ENCODE results near the gene LSAMP. TPM values are rescaled to one million over a fixed set of nuclear protein-coding genes. Genes with fewer than 3 reads are reported as not detected.
A peak's percentile ranks its signal among the peaks of the same experiment; 100 is the strongest.

The LSAMP gene
- polyA plus RNA-seq, 3 donors, result 12.4 to 12.8 (median 12.5) TPM

DNA sequence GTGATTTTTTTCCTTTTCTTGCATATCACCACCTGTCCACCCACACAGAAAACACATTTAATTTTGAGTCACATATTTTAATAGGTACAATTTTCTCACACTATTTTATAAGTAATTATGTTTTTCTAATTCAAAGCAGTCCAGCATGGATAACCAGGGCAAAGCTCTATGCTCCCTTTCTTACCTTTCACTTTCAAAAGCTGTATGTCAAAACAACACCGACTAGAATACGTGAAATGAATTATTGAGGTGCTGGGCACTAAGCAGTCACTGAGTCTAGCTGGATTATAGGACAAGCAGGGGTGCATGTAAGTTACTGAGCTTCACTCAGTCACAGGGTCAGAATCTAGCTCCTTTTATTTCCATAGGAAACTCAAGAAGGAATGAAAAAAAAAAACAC is 60.6 kb downstream of the LSAMP start:
- DNase-seq, result no peak

DNA sequence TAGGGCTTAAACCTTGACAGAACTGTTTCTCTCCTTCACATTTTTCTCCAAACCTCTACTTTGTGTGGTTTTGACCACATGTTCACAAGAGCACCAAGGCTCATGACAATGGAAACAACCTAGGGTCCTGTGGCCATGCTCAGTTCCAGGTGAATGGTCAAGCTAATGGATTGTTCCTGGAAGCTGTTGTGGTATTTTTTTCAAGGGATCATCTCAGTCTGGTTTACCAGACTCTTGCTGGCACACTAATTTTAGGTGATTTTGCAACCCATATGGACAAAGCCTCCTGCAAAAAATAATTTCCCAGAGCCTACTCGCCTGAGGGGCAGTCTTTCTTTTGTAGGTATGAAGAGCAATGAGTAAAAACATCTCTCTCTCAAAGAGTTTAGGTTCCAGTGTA is 67.2 kb downstream of the LSAMP start:
- DNase-seq, result no peak

DNA sequence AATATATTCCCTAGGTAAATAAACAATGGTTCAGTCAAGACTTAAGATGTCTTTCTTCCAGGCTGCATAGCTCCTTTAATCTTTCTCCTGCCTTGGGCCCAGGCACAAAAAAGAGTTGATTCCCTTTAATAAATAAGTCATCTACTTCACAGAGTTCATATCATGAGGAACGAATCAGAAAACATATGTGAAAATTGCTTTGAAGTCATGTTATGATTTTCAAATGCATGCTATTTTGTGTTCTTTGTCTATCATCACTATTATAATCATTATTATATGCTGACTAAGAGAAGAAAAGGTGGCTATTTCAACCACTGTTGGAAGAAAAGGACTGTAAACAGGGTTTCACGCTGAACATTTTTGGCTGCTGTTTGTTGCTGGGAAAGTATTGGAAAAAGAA is 70.4 kb downstream of the LSAMP start:
- DNase-seq, result no peak

DNA sequence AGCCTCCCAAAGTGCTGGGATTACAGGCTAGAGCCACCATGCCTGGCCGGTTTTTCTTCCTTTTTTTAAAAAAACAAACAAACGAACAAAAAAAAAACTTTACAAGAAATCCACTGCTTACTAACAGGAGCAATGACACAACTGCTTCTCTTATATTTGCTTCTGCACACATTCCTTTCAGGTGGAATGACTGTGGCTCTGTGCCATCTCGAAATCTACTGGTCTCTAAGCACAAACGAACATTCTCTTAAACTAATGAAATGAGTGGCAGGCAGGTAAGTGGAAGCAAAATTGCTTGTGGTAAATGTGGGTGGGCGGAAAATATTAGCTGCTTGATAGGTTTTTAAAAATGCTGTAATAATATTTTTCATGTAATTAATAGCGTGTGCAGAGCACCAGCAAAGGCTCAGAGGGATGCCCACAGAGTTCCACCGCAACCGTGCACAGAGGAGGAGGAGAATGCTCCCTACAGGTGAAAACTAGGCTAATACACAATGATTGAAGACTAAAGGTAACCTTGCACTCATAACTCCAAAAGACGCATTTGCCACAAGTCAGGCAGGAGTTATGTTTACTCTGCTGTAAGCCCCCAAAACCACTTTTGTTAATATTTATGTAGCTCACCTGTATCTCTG is 77.4 kb downstream of the LSAMP start:
- no peak for DNase-seq

DNA sequence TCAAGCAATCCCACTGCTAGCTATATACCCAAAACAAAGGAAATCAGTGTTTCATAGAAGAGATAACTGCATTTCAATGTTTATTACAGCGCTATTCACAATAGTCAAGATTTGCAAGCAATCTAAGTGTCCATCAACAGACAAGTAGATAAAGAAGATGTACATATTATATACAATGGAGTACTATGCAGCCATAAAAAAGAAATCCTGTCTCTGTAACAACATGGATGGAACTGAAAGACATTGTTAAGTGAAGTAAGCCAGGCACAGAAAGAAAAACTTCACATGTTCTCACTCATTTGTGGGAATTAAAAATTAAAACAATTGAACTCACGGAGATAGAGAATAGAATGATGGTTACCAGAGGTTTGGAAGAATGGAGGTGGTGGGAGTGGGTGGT is 89.2 kb downstream of the LSAMP start:
- no peak for DNase-seq

DNA sequence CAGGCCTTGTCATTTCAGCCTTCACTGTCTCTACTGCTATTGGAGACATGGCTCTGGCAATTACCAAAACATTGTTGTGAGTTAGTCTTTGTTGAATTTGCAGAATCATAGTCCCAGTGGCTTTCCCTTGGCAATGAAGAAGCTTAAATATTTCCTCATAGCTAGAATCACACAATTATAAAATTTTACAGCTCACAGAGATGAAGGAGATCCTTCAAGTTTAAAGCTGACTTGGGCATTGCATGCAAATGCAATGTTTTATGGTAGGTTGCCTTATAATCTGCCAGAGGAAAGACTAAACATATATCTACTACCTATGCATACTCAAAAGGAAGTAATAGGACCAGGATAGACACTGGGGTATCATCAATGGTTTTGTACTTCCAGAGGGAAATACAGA is 90.9 kb downstream of the LSAMP start:
- no peak for DNase-seq

DNA sequence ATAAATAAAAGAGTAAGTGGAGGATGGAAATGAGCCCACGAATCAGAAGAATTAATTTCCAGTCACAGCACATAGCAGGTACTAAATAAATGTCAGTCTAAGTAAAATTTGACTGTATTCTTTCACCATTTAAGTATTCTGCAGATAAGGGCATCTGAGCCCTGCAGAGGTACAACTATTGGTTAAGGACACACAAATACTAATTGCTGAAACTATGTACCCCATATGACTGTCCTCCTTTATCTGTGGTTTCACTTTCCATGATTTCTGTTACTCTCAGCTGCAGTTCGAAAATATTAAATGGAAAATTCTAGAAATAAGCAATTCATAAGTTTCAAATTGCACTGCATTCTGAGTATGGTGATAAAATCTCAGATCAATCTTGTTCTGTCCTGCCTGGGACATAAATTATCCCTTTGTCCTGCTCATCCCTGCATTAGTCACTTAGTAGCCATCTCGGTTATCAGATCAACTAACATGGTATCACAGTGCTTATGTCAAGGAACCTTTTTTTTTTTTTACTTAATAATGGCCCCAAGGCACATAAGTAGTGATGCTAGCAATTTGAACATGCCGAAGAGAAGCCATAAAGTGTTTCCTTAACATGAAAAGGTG is 95.1 kb downstream of the LSAMP start:
- DNase-seq, result no peak

DNA sequence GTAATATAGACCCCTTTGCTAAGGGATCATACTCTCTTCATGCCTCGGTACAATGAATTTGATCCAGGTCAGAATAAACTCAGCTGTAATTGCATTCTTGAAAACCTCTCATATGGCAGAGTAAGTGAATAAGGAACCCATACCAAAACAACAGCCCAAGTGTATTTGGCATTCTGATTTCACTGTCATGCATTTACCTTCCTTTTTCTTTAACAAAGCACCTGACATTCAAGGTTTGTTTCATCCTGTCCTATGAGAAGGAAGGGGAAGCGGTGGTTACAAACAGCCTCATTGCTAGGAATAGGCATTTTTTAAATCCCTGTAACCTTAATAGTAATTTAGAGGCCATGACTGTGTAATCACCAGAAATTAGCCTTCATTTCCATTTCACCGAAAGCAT is 97.1 kb downstream of the LSAMP start:
- no peak for DNase-seq

DNA sequence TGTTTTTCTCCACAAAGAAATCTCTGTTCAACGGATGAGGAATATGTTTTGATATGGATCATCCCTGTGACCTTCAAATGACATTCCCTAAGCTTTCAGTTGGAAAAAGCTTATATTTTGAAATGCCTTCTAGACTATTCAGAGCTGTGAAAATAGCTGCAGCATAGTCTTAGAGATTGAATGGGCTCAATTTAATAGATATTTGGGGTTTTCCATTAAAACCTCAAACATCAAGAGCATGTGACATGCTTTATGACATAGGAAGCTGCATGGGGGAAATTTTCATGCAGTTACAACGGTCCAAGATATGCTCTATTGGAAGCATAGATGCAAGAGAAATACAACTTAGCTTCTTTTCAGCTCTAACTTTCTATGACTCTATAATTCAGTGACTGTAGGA is 102.8 kb downstream of the LSAMP start:
- no peak for DNase-seq

DNA sequence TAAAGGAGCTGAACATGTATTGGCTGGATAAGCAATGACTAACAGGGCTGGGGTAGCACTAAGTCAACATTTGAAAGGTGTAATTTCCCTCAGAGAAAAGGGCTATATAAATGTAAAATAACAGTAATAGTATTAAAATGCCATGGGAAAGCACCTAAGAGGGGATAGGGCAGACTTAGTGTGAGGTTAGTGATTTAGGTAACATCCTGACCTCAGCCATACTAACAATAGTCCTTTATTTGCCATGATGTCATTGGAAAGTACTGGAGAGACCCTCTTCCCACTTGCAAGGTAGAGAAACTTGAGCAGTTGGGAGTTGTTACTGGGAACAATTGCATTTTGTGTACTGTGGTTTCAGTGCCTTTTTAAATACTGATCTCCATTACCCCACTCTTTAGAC is 103.4 kb downstream of the LSAMP start:
- DNase-seq, result no peak

DNA sequence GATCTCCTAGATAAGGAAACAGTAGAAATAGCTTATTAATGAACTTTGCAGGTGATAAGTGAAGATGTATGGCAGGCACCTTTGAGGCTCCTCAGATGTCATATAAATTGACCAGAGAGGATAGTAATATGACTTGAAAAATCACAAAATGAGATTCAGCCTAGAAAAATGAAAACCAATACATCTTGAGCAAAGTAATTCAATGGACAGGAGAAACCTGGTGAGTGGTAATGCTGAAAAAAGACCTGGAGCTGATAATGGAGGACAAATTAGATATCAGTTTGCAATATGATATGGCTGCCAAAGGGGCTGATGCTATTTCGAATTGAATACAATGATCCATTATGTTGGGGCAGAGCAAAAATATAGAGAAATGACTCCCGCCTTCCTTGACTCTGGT is 103.9 kb downstream of the LSAMP start:
- no peak for DNase-seq

DNA sequence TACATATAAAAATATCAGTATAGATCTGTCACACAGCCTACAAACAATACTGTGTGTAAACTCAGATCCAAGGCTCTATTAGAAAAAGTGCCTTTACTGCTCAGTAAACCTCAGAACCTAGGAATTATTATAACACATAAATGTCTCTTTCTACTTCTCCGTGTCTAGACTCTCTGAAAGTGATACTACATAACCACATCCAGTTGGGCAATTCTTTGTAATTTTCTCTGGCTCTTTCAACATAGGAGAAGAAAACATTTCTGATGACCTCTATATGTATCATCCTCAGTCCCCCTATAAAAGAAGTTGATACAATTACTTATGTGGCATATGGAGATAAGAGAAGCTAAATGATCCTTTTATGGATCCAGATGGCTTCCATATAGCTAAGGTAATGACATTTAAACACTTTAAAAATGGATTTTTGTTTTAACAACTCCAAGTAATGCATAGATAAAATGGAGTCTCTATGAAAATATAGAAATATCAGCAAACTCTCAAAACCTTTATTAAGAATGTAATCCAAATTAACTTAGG is 104.5 kb downstream of the LSAMP start:
- no peak for DNase-seq

DNA sequence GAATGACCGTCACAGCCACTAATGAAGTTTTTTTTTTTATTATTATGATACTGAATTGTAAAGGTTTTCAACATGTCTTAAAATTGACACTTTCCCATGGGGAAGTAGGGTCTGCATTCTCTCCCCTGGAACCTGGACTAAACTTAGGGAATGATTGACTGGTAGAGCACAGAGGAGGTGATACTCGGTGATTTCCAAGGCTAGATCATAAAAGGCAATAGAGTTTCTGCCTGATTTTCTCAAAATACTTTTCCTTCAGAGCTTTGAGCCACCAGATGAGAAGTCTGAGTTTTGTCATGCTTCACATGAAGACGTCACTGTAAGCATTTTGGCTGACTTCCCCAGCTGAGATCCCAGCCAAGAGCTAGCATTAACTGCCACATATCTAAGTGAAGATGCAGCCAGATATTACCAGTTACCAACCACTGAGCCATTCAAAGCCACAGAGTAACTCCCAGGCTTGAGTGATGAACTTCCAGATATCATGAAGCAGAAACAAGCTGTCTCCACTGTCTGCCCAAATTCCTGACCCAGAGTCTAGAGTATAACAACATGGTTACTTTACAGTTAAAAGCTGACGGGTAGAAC is 105.8 kb downstream of the LSAMP start:
- peak; percentile 36 for DNase-seq

DNA sequence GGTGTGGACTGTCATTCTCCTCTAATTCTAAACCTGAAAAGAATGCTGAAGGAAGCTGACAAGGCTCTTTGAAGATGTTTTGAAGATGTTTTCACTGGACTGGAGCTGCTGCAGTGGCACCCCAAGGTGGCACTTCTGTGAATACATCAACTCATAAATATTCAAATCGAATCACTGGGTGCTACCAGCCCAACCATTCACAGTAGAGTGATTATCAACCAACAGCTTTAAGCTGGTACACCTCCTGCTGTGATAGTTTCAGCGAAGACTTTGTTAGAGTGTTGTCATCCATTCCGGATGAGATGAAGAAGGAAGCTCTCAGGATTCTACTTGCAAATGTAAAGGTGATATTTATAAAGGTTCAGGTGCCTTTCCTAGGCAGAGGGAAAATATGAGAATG is 106.6 kb downstream of the LSAMP start:
- DNase-seq, result no peak

DNA sequence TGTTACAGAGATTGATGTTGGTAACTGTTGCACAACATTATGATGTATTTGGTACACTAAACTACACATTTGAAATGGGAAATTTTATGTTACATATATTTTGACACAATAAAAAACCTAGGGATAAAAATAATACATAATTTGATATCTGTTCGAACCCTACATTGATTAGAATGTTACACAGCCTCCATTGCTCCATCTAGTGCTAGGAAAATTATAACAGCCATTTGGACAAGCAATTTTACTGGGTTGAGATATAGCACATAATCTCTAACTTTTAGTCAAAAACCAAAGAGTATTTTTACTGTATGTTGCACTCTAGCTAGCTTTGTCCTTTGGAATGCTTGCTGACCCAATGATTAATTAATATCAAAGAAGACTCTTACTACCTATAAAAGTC is 108.1 kb downstream of the LSAMP start:
- DNase-seq, result no peak

DNA sequence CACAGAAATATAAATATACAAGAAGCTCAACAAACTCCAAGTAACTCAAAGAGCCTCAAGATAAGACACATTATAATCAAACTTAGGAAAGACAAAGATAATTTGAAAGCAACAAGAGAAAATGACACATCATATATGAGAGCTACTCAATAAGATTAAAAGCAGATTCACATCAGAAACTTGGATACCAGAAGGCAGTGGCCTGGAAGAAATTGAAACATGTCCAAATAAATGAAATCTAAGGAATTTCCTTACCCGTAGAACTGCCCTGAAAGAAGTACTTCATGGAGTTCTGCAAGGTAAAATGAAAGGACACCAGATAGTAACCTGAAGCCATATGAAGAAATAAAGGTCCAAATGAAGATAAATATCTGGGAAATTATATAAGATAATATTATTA is 113.9 kb downstream of the LSAMP start:
- no peak for DNase-seq

DNA sequence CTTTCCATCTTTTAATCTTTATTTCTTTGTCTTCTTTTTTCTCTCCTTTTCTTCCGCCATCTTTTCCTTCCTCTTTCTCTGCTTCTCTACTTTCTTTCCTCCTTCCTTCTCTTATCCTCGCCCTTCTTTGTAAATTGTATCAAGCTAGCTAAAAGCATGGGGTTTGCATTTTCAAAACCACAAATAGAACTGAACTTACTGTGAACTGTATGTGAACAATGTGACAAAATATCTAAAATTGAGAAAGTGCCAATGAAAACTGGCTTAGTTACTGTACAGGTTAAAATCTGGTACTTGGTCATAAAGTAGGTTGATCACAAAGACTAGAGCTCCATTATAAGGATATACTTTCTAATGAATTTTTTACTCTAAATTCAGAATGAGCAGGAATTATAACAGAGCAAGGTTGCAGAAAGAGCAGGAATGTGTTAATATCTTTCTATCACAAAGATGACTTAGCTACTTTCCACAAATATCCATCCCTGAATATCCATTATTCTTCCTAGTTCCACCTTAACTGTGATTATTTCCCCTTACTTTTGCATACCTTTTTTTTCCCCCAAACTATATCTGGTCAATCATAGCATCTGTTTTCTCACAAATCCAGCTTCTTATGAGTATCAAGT is 122.4 kb downstream of the LSAMP start:
- DNase-seq, result no peak

DNA sequence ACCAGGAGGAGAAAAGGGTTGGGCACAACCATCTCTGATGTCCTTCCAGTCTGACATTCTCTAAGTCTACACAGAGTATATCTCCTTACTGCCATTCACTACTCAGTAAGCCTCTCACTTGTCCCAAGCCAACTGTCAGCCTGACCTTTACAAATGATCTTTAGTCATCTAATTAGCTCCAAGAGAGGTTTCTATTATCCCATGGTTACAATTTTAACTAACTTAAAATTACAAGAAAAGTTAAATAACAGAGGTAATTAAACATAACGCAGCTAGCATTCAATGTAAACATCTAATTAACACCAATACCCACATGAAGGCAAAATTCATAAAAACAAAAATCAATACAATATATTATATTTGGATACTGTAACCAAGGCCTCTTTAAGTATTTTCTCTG is 126.9 kb downstream of the LSAMP start:
- DNase-seq, result no peak

DNA sequence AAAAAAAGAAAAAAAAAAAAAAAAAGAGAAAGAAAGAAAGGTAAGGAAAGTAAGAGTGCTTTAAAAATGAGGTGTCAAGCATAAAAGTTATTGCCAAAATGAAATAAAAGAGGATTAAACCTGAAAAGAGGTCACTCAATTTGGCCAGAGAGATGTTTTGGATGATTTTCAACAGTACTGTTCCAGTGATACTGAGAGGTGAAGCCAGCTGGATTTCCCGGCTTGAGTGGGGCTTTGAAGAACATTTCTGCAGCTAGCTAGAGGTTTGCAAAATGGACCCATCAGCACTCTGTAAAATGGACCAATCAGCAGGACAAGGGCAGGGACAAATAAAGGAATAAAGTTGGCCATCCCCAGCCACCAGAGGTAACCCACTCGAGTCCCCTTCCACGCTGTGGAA is 128.5 kb downstream of the LSAMP start:
- DNase-seq, result no peak

DNA sequence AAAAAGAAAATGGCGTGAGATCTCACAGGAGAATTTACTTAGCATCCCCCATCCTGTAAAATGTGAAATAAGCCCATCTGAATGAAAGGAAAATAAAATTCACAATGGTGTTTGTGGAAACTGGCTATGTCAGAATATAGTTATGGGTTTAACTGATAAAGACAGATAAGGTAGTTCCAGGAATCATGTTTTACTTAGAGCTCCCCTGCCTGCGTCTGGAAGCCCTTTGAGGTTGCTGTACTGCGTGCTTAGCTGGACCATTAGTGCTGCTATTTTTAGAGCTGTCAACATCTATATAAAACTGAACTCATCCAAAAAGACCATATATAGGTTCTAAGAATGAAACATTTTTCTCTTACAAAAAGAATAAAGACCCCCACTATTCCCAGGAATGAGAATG is 130.8 kb downstream of the LSAMP start:
- no peak for DNase-seq

DNA sequence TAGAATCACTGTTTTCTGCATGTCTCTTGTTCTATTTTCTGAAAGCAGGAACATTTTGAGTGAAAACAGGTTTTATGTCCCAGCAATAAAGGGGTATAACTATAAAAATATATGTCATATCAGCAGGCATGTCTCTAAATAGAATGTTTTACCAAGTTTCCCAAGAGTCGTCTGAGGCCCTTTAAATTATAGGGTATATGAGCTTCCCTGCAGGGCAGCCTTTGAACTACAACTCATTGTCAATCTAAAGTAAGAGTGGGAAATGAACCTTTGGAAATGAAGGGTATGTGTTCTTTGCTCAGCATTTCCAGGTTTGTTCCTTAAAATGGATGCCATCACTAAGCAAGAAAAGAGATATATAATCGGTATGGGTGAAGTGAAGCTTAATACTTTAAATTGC is 138.6 kb downstream of the LSAMP start:
- no peak for DNase-seq

DNA sequence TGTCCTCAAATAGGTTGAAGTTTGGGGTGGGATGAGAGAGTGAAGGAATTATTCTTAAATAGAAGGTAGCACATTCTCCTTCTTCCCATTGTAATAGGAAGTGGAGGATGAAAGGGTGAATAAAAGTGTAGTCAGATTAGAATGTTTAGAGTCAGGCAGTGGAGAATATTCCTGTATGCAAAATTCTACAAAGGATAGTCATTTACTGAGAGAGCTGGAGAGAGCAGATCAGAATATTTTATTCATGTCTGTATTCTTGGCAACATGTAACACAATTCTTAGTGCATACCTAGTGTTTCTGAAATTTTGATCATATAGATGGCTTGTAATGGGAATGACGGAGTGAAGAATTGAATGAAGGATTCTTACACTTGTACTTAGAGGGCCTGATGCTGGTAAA is 139.1 kb downstream of the LSAMP start:
- no peak for DNase-seq

DNA sequence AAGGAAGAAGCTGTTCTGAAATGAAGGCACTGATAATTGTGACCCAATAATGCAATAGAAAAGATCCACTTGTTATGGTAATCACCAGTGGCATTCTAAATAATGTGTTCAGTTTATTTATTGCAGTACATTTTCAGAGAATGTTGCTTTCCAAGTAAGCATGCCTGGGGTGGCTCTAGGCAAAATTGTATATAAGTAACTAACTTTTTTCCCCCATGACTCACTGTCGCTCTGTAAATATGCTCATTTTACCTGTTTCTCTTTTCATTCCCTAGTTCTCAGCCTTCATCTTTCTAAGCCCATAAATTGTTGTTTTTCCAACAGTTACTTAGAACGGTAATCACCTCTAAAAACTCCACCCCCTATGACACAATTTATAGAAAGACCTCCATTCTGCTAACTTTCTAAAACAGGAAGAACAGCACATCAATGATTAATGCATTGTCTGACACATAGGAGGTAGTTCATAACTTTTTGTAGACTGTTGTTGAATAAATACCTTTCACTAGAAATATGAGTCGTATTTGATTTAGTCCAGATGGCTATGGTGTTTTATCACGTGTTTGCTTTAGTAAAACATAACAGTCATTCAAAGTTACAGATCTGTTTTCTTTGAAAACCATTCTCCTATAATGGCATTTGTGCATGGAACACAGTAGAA is 143.1 kb downstream of the LSAMP start:
- no peak for DNase-seq
